GM19324 (cell line): ENCODE results near the gene FAM229A.
A peak's percentile ranks its signal among the peaks of the same experiment; 100 is the strongest.
"Not testable (repeated sequence)": the region's sequence is repeated elsewhere in the genome, so short reads cannot be mapped to it uniquely, and the experiment has no call there.

Experiments
- ATAC-seq: cut with Tn5 transposase; IDR thresholded peaks from one replicate; pipeline ENCODE4 v1.9.1; 2021; ENCODE audit warnings: mild to moderate bottlenecking, moderate library complexity; ENCODE audit not compliant: unreplicated experiment, low FRiP score

The FAM229A gene, protein sequence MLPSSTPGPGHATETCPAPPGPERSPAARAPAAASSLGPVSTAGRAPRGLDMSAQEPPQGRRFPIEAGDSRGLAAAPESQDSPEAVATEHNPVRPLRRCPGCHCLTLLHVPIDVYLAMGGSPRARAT

DNA sequence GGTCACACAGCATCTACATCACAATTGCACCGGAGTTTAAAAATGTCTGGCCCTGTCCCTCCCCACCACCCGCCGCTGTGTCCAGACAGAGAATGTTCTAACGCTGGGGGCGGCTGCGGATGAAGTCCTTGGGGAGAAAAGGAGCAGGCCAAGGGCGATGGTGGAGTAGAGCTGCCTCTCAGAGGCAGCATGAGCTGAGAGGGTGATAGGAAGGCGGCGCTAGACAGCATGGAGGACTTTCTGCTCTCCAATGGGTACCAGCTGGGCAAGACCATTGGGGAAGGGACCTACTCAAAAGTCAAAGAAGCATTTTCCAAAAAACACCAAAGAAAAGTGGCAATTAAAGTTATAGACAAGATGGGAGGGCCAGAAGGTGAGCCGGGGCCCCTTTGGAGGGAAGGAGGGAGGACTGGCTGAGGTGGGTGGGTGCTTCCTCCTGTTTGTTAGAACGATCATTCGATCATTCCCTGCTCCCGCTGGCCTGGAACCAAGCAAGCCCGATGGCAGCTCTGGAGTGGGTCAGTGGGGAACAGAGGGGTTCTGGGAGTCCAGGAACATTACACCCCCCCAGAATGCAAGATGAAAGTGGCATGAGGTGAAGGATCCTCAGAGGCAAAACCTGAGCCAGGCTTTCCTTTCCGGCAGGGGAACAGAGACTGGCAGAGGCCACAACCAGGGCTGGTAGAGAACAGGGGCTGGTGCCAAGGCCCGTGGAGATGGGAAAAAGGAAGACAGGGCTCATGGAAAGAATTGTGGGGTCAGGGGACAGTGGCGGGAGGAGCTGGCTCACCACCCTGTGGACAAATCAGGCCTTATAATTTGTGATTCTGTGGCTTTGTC, at the start of gene FAM229A, which contains the start of gene TSSK3:
Gene FAM229A, minus strand, starts transcription at position 12 of the 840 bp plus-strand sequence. CDS start 394 bp downstream, outside the sequence.
Gene TSSK3, plus strand, starts transcription at position 66 of the 840 bp plus-strand sequence. Its CDS starts 163 bp downstream, at position 229.
- no peak for ATAC-seq

DNA sequence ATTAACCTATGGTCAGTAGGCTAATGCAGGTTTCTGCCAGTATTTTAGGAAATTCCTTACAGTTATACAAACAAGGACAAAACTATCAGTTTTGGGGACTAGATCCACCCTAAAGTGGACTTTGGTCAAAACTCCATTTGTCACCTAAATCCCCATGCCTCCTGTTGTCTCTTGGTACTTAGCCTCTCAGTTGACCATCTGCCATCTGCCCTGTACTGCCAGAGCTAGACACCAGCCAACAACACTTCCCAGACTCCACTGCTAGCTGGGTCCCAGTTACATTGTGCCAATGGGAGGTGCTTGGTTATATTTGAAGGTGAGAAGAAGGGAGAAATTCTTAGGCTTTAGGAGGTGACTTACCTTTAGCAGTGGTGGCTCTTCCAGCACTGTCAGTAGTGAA, 49.0 kb upstream of the FAM229A start:
- no peak for ATAC-seq

DNA sequence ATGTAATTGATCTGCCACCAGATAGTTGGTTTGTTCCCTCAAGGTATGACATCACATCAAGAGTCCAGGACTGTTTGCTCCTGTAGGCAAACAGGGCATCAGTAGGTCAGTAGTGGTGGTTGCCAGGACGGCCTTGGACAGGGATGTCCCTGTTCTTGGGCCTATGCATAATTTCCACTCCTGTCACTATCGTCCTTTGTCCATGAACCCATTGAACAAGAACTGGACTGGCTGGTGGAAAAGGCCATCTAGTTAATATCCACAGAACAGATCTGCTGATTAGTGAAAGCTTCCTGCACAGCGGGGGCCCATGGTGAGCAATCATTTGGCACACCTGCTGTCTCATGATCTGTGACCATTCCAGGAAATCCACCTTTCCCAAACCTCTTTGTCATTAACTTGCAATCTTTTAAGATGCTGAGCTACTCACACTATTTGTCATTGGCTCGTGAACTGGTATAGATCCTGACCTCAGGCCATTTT, 44.4 kb upstream of the FAM229A start:
- no peak for ATAC-seq

DNA sequence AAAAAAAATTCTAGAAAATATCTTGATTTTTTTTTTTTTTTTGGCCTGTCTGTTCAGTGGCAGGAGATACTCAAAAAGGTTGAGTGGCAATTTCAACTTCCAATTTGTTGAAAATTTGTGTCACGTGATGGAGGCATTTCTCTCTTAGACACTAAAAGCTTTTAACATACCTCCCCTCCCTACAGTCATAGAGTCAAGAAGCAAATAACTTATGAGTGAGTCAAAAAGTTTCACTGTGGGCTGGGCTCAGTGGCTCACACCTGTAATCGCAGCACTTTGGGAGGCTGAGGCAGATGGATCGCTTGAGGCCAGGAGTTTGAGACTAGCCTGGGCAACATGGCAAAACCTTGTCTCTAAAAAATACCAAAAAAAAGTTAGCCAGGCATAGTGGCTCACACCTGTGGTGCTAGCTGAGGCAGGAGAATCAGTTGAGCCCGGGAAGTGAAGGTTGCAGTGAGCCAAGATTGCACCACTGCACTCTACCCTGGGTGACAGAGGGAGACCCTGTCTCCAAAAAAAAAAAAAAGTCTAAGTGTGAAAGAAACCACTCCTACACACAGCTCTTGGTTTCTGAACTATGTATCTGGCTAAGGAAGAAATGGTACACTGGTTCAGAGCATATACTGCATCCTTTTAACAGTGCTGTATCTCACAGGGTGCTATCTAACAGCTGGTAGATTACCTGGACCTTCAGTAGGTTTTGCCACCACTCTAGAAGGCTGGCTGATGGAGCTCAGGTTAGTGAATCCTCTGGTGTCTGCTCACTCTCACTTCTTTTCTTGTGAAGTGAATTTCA, 43.6 kb upstream of the FAM229A start:
- no peak for ATAC-seq

DNA sequence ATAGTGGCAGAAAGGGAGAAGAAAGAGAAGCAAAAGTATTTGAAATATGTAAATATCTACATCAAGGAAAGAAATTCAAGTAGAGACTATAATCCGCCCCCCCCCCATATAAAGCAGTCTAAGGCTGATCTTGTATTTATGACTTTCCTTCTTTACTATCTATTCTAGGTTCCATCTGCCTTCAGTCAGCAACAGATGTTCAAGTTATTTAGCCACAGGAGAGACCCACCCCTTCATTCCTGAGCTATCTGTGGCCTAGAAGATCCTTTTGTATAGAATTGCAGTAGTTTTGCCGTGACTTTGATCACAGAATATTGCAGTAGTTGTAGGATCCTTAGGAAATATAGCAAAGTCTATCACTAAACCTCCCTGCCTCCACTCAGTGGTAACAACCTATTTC, 42.7 kb upstream of the FAM229A start:
- ATAC-seq, result no peak

DNA sequence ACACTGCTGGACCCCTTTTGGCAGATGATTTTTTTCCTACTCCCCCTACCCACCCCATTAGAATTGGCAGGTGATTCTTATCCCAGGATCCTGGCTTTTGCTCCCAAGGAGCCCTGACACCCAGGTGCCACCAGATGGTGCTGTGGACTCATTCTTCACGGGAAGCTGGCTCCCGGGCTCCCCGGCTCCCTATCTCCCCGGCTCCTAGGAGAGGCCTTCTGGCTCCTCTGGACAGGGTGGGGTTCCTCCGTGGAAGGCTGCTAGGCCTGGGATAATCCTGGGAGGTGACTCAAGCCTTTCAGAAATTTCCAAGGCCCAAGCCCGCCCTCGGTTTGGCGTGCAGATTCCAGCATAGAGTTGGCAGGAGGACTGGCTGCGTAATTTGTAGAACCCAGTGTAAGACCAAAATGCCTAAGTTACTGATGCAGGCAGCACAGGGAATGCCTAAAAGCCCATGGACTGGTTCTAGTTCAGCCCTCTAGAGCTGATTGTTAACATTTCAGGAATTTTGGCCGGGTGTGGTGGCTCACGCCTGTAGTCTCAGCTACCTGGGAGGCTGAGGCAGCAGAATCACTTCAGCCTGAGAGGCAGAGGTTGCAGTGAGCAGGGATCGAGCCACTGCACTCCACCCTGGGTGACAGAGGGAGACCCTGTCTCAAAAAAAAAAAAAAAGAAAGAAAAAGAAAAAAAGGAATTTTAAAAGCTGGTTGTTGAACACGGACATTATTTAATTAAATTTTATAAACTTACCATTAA, 38.8 kb upstream of the FAM229A start:
- ATAC-seq, result no peak

DNA sequence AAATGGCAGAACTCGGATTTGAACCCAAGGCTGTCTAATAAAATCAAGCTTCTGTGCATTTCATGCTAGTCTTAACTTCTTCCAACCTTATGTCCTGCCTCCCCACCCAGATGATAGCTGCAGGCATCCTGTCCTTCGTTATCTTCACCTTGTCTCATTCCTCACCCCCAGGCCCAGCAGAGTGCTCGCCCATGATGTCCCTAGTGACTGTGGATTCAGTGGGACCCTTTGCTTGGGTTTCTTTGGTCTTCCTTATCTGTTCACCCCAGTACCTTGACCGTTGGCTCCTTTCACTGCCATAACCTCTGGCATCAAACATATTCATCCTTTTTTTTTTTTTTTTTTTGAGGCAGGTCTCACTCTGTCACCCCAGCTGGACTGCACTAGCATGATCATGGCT, 37.6 kb upstream of the FAM229A start:
- no peak for ATAC-seq

DNA sequence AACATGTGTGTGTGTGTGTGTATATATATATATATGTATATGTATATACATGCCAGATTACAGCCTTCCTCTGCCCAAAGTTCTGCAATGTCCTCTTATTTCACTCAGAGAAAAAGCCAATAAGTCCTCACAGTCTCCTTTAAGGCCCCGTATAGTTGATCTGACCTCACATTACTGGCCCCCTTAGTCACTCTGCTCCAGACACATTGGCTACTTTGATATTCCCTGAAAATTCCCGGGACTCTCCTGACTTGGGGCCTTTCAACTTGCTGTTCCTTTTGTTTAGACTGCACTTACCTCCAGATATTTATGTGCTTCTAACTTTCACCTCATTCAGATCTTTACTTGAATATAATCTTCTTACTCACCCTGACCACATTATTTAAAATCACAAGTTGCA, 36.1 kb upstream of the FAM229A start:
- no peak for ATAC-seq

DNA sequence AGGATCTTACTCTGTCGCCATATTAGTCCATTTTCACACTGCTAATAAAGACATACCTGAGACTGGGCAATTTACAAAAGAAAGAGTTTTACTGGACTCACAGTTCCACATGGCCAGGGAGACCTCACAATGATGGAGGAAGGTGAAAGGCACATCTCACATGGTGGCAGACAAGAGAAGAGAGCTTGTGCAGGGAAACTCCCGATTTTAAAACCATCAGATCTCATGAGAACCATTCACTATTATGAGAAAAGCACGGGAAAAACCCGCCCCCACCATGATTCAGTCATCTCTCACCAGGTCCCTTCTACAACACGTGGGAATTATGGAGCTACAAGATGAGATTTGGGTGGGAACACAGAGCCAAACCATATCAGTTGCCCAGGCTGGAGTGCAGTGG, 34.2 kb upstream of the FAM229A start:
- not testable (repeated sequence) for ATAC-seq

DNA sequence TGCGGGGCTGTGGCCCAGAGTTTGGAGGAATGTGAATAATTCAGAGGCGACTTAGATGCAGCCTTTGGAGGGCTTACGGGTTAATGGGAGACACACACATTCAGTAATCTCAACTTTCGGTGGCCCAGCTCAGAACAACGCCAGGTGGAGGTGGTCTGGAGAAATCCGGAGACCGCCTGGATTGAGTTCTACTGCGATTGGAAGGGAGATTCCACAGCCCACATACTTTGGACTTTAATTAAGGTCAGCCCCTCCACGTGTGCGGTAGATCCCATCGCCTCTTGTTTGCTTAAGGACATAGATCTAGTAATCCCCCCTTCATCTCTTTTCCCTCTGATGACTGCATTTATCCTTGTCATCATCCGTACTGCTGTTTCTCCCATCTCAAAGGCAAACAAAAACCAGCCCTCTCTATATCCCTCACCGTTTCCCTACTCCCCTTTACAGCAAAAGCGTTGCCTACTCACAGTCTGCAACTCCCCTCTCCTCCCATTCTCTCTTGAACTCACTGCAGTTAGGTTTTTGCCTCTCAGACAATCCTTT, 32.7 kb upstream of the FAM229A start:
- no peak for ATAC-seq

DNA sequence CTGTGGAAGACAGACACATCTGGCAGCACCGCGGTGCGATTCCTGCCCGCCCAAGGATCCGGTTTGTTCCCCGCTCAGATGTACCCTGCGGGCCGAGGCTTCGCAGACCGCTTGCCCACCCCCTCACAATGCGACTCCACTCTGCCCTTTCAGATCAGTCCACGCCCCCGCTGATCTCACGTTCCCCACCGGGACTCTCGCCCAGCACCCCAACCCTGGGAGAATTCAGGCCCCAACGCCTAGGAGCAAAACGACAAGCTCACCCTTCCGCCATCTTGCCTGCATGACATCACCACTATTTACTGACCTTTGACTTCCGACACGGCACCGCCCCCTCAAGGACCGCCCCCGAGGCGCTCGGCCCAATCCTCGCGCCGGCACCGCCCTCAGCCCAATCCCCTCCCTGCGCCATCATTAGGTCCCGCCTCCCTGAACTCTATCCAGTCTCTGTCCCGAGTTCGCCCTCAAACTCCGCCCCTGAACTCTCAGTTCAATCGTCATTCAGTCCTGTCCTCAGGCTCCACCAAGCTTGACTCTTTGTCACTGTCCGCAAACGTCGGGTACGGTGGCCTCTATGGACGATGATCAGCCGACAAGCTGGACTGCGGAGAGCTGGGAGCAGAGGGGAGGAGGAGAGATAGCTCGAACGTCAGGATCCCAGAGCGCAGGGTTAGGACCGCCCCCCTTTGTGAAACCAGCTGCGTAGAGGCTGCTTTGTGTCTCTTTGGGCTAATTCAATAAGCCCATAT, 32.0 kb upstream of the FAM229A start, which contains the start of gene BSDC1:
Gene BSDC1, minus strand, starts transcription at position 301 of the 749 bp plus-strand sequence. Its CDS starts 27 bp downstream, at position 274.
- ATAC-seq, result peak; percentile 98

DNA sequence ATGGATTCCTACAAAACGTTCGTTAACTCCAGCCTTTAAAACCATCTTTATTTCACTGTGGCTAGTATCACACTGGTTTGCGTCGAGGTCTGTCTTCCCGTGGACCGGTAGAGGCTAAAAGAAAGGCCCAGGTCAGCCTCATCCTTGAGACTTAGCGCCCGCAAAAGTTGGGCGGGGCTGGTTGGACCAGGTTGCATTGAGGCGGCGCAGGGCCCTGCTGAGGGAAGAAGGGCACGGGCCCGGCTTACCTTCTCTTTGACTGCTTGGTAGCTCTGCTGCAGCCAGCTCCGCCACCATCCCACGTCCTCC, 31.5 kb upstream of the FAM229A start:
- ATAC-seq, result peak; percentile 5

DNA sequence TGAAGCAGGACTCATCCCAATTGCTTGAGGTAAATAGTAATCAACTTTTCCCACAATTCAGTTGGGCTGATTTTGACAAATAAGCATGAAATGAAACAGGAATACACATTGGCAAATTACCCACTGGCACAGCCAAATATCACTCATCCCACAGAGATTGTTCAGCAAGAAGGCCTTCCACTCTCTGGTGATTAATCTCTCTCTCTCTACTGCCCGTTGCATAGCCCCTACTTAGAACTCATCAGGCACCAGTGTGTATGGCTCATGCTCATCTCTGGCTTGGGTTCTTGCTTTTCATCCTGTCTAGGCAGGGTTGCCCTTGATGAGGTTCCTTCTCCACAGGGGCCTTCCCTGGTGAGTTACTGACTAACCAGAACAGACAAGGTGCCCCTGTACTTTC, 30.9 kb upstream of the FAM229A start:
- no peak for ATAC-seq

DNA sequence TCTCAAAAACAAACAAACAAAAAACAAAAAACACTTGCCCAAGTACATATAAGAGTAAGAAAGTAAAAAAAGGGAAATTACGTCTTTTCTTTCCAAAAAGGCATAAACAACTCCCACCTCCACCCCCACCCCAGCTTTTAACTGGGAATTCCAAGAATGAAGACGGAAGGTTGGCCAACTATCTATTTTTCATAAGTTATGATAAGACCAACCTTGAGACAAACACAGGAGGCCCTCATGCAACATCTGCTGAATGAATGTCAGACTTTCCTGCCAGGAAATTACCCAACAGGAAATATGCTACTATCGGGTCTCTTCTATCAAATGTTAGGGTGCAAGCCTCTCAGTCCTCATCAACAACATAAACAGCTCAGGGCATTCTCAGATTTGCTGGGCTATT, 30.0 kb upstream of the FAM229A start:
- no peak for ATAC-seq

DNA sequence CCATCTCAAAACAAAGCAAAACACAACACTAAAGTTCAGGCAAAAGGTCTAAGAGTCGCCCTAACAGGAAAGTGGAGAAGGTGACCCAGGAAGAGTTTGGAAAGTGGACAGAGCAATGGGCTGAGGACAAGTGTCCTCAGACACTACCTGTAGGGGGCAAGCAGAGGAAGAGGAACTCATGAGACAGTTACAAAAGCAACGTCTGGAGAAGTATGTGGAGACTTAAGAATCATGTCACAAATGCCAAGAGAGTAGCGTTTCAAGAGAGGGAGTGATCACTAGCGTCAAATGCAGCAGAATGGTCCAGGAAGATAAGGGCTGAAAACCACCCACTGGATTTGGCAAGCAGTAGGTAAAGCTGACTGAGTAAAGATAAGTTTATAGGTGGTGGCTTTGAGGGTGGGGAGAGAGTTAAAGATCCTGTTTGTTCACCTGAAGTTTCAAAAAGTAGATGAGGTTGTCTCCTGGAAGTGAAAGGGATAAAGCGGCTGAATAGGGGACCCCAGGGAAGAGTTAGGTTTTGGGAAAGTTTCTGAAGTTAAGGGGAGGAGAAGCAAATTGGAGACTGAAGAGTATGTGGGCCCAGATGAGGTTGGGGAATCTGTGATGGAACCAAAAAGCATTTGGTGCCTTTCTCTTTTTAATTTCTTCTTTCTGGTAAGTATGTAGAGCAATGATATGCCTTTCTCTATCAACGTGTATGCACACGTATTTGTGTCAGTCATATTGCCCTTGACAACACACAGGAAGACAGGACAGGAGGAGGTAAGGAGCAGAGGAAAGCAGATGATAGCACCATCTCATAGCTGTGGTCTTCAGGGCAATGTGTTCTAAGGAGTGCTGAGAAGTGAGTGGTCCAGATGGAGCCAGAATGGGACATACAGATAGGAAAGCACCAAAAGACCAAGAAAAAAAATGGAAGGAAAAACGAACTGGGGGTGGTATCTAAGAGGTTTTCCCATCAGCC, 28.9 kb upstream of the FAM229A start:
- ATAC-seq, result no peak

DNA sequence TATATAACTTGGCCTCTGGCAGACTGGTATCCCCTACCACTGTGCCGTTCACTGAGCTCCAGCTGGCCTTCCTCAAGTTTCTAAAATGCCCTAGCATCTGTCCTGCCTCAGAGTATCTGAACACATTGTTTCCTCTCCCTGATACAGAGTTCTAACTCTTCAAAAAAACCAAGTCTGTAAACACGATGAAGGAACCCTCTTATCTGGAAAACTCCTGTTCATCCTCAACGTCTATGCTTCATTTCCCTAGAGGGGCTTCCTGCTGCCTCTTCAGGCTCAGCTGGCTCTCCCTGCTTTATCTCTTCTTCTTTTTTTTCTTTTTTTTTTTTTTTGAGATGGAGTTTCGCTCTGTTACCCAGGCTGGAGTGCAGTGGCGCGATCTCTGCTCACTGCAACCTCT, 26.4 kb upstream of the FAM229A start:
- ATAC-seq, result no peak

DNA sequence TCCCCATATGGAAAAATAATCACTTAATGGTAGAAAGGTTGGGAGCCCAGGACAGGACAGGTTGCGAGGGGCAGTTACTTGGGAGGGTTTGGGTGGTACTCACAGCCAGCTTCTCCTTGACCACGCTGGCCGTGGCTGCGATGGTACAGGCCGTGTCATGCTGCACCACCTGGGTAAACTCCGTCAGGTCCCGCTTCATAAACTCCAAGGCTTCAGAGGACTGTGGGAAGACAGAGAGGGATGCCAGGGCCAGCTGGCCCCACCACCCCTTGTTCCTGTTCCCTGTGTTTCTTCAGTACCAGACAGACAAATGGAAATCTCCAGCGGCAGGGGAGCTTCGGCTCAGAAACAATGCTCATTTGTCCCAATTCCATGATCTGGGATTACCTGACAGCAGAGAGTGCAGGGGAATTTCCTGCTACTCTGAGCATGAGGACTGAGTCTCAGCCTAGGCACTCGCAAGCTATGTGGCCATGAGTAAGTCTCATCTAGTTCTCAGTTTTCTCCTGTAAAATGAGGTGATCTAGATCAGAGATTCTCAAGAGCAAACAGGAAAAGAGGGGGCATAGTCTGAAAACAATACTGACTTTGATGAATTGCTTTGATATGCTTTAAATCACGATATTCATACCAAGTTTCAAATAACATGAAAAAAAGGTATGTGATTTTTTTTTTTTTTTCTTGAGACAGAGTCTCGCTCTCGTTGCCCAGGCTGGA, 24.5 kb upstream of the FAM229A start:
- ATAC-seq, result no peak

DNA sequence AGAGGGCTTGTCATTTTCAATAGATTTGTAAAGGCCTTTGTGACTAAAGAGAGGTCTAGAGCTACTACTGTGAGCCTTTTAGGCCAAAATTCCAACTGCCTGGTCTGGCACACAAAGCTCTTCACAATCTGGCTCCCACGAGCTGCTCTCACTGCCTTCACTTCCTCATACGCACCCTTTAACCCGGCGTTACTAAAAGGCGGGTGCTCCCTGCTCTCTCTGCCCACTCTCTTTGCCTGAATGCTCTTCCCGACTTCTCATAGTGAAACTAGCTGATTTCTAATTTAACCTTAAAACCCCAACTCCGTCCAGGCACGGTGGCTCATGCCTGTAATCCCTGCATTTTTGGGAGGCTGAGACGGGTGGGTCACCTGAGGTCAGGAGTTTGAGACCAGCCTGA, 17.8 kb upstream of the FAM229A start:
- ATAC-seq, result no peak
